HL-60 (cell line): ENCODE measurements around the gene SHKBP1.

Experiments
- CTCF ChIP-seq: IDR thresholded peaks from one replicate; pipeline ENCODE4 v1.5.1; 2011; ENCODE audit warnings: low read length, control low read depth, inconsistent platforms; ENCODE audit not compliant: insufficient read depth
- GABPA ChIP-seq: IDR thresholded peaks from 2 replicates; pipeline ENCODE4 v1.6.1; 2012; ENCODE audit warnings: low read depth
- POLR2AphosphoS5 ChIP-seq: IDR thresholded peaks from 2 replicates; pipeline ENCODE4 v1.6.1; 2012; ENCODE audit warnings: low read depth
- REST ChIP-seq: IDR thresholded peaks from 2 replicates; pipeline ENCODE4 v1.6.1; 2012; ENCODE audit warnings: low read depth; ENCODE audit not compliant: insufficient replicate concordance

GRCh38 chr19:40598121-40598917 is 21.6 kb downstream of the SHKBP1 start:
- TF ChIP-seq CTCF = peak; percentile 82
- no peak for TF ChIP-seq REST
- no peak for TF ChIP-seq POLR2AphosphoS5
- no peak for TF ChIP-seq GABPA
